Upper lobe of left lung (tissue), 4 donors: Measurements from ENCODE around the gene TTC36.

Source experiments
- CTCF ChIP-seq, 6 experiments: fragments of 450-650 bp in 4 of 6; fragments of 200-600 bp in 2 of 6; sonication (generic) in 2 of 6; IDR thresholded peaks; one replicate each; pipeline ENCODE4 v1.5.1; 2016 to 2019; ENCODE audit warnings: antibody characterized with exemption in 6 of 6
- POLR2A ChIP-seq, 4 donors: fragments of 450-650 bp; IDR thresholded peaks; one replicate each; pipeline ENCODE4 v1.5.1; 2016 to 2017; ENCODE audit warnings: antibody characterized with exemption in 4 of 4, mild to moderate bottlenecking in 2 of 4
- POLR2AphosphoS5 ChIP-seq, 2 donors: sonication (generic); formaldehyde crosslinking; IDR thresholded peaks; one replicate each; pipeline ENCODE4 v1.5.1; 2017; ENCODE audit warnings: antibody characterized with exemption in 2 of 2

GRCh38 chr11:118527109-118527508 is at the start of gene TTC36:
- TF ChIP-seq CTCF (IDR thresholded peaks at IDR 0.05) (no peak), POLR2AphosphoS5 (IDR thresholded peaks at IDR 0.05) (no peak), POLR2A (IDR thresholded peaks at IDR 0.05) (no peak)
